ENCODE data around the gene ZNF576.

DNA sequence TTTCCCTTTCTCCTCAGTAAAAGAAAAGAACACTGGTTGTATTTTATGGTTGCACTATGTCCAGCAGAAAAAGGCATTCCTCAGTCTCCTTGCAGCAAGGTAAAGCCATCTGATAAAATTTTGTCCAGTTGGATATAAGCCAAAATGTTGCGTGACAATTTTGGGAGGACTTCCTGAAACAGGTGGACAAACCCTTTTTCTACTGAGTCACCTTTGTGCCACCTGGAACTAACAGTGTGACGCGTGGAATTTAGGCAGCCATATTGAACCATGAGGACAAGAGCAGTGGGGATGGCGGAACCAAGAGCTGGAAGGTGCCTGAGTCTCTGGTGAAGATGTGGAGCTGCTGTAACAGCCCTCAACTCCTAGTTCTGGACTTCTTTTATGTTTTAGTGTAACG lies 35.1 kb downstream of the ZNF576 start:
- no peak for TF ChIP-seq CTCF (IDR thresholded peaks at IDR 0.05; ENCODE audit: insufficient read depth, low read length, poor library complexity, severe bottlenecking)
- no peak for TF ChIP-seq EZH2phosphoT487 (conservative IDR thresholded peaks at IDR 0.05; ENCODE audit: low read length)

All from SU-DHL-6 (cell line).